GM23338 (cell line): ENCODE data around the gene SEC22B. TPM values are rescaled to one million over a fixed set of nuclear protein-coding genes. Genes with fewer than 3 reads are reported as not detected.
"Not testable (repeated sequence)": the region's sequence is repeated elsewhere in the genome, so short reads cannot be mapped to it uniquely, and the experiment has no call there.

Source experiments
- ATAC-seq: fragments of 200-7000 bp; cut with Tn5 transposase; 3 replicates; pipeline ENCODE4 v1.9.1; 2020
- DNase-seq: peaks from one replicate; pipeline ENCODE4 v3.0.0-alpha.2; 2015; ENCODE audit warnings: low spot score
- H2AFZ ChIP-seq: fragments of 200-600 bp; sonication (generic); 2 replicates; pipeline ENCODE4 v1.8.0; 2016; ENCODE audit warnings: antibody characterized with exemption, mild to moderate bottlenecking, moderate library complexity
- H3F3A ChIP-seq: fragments of 200-600 bp; sonication (generic); replicated peaks from 2 replicates; pipeline ENCODE4 v1.8.0; 2017; ENCODE audit warnings: antibody characterized with exemption, mixed run types, low read depth
- H3K27ac ChIP-seq: fragments of 200-600 bp; sonication (generic); 2 replicates; pipeline ENCODE4 v1.6.1; 2016; ENCODE audit warnings: low read depth
- H3K27me3 ChIP-seq: fragments of 200-600 bp; sonication (generic); 2 replicates; pipeline ENCODE4 v1.8.0; 2016; ENCODE audit warnings: mild to moderate bottlenecking, mixed run types, moderate library complexity; ENCODE audit not compliant: insufficient read depth
- H3K36me3 ChIP-seq: fragments of 200-600 bp; sonication (generic); 2 replicates; pipeline ENCODE4 v1.8.0; 2016; ENCODE audit warnings: mild to moderate bottlenecking; ENCODE audit not compliant: insufficient read depth
- H3K4me1 ChIP-seq: fragments of 200-600 bp; sonication (generic); 2 replicates; pipeline ENCODE4 v1.8.0; 2016; ENCODE audit warnings: mild to moderate bottlenecking, moderate library complexity; ENCODE audit not compliant: insufficient read depth
- H3K4me2 ChIP-seq: fragments of 200-600 bp; sonication (generic); 2 replicates; pipeline ENCODE4 v1.7.1; 2017; ENCODE audit warnings: mixed run types
- H3K4me3 ChIP-seq: fragments of 200-600 bp; sonication (generic); 2 replicates; pipeline ENCODE4 v1.6.1; 2016; ENCODE audit warnings: mixed run types
- H3K79me2 ChIP-seq: fragments of 200-600 bp; sonication (generic); replicated peaks from 2 replicates; pipeline ENCODE4 v1.8.0; 2017; ENCODE audit warnings: mild to moderate bottlenecking; ENCODE audit not compliant: insufficient read depth
- H3K9me2 ChIP-seq: fragments of 200-600 bp; sonication (generic); 2 replicates; pipeline ENCODE4 v1.8.0; 2017; ENCODE audit not compliant: insufficient read depth
- H4K20me1 ChIP-seq: fragments of 200-600 bp; sonication (generic); replicated peaks from 2 replicates; pipeline ENCODE4 v1.8.0; 2017; ENCODE audit warnings: mild to moderate bottlenecking; ENCODE audit not compliant: insufficient read depth
- H3K27ac Mint-ChIP-seq: 2 replicates; pipeline ENCODE4 v1.8.0; 2020; ENCODE audit warnings: inconsistent platforms, mild to moderate bottlenecking, moderate library complexity, mixed read lengths
- H3K27me3 Mint-ChIP-seq: 3 replicates; pipeline ENCODE4 v1.8.0; 2022; ENCODE audit warnings: low read depth, mild to moderate bottlenecking, moderate library complexity, mixed read lengths, inconsistent platforms; ENCODE audit not compliant: insufficient read depth, poor library complexity
- H3K36me3 Mint-ChIP-seq: 3 replicates; pipeline ENCODE4 v1.8.0; 2021; ENCODE audit warnings: low read depth, mild to moderate bottlenecking, inconsistent platforms, moderate library complexity, mixed read lengths
- H3K4me1 Mint-ChIP-seq: 3 replicates; pipeline ENCODE4 v1.8.0; 2020; ENCODE audit warnings: mild to moderate bottlenecking, inconsistent platforms, mixed read lengths
- H3K4me3 Mint-ChIP-seq: 3 replicates; pipeline ENCODE4 v1.8.0; 2021; ENCODE audit warnings: moderate library complexity, mild to moderate bottlenecking, inconsistent platforms, mixed read lengths
- H3K9me3 Mint-ChIP-seq: 3 replicates; pipeline ENCODE4 v1.8.0; 2020; ENCODE audit warnings: moderate library complexity, mild to moderate bottlenecking, inconsistent platforms, mixed read lengths
- polyA plus RNA-seq: library from polyadenylated mRNA; unstranded; fragments of >200 nt; fragmentation: Nextera tagmentation; extraction: Ambion mirVana; gene quantifications from 2 replicates; pipeline ENCODE4 v1.2.1, GENCODE V29; 2016
- small RNA-seq: library from RNA; depleted of rRNA; stranded (forward); fragments of <200 nt; gene quantifications from one replicate; pipeline ENCODE3, GENCODE V24; 2014; ENCODE audit warnings: low replicate concordance
- total RNA-seq: library from RNA; depleted of rRNA; stranded (reverse); fragments of >200 nt; shearing (Covaris generic); gene quantifications from 2 replicates; pipeline ENCODE4 v1.2.3, GENCODE V29; 2014; rRNA removed

SEC22B gene
- total and polyA plus RNA-seq, 2 experiments from 2014 or later, result 14.2 to 17.6 TPM

DNA sequence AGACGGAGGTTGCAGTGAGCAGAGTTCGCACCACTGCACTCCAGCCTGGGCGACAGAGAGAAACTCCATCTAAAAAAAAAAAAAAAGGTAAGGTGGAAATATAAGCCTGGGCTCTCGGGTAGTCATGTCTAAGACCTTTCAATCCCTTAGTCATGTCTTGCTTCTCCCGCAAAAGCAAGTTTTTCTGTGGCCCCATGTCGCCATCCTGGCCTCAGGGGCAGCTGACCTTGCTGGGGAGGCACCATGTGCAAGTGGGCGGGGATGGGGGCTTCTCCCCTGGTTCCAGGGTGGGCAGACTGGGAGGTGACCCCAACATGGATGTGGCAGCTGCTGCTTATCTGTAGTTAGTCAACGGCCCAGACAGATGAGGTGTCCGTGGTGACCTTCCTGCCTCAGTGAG, 66.7 kb downstream of the SEC22B start:
- ATAC-seq, result not testable (repeated sequence)

GRCh38 chr1:120109180-120109579, 67.1 kb downstream of the SEC22B start:
- H3K9me2 ChIP-seq, H3K36me3 ChIP-seq, H3K27ac ChIP-seq, H3K4me3 Mint-ChIP-seq, H3K27me3 Mint-ChIP-seq, H4K20me1 ChIP-seq, H3K4me3 ChIP-seq, H3K36me3 Mint-ChIP-seq, ATAC-seq, H3K27me3 ChIP-seq, DNase-seq, H3F3A ChIP-seq, H3K79me2 ChIP-seq, H3K27ac Mint-ChIP-seq, H3K4me1 Mint-ChIP-seq, H3K4me1 ChIP-seq, H2AFZ ChIP-seq, H3K9me3 Mint-ChIP-seq, H3K4me2 ChIP-seq: not testable (repeated sequence)

More for the DNA sequence above, 66.7 kb downstream of the SEC22B start:
- not testable (repeated sequence) for H2AFZ ChIP-seq, H3K36me3 Mint-ChIP-seq, H4K20me1 ChIP-seq, H3K4me1 Mint-ChIP-seq, H3K79me2 ChIP-seq, H3K4me3 ChIP-seq, H3K27ac Mint-ChIP-seq, H3K9me3 Mint-ChIP-seq, H3K4me1 ChIP-seq, H3K36me3 ChIP-seq, H3K27ac ChIP-seq, H3K27me3 Mint-ChIP-seq, H3K4me2 ChIP-seq, H3K27me3 ChIP-seq, H3K9me2 ChIP-seq, H3K4me3 Mint-ChIP-seq, DNase-seq, H3F3A ChIP-seq

DNA sequence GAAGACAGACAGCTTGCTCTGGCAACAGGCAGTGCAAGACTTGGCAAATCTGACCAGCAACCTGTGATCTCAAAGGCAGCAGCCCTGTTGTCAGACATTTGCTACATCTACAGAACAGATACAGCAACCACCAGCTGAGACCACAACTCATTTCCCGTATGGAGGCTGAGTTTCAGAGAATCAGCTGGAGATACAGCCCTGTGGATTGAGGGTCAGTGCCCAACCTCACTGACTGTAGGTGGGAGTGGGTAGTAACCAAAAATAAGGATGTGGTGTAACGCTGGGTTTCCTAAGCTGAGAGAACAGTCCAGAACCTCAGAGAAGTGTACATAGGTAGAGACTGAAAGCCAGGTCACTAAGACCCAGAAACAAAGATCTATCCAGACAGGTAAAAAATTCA, 71.0 kb downstream of the SEC22B start:
- not testable (repeated sequence) for H3F3A ChIP-seq, H4K20me1 ChIP-seq, H2AFZ ChIP-seq, H3K4me3 Mint-ChIP-seq, H3K4me3 ChIP-seq, H3K79me2 ChIP-seq, H3K9me2 ChIP-seq, H3K27ac ChIP-seq, ATAC-seq, H3K36me3 Mint-ChIP-seq, H3K27me3 Mint-ChIP-seq, H3K9me3 Mint-ChIP-seq, DNase-seq, H3K4me1 ChIP-seq, H3K4me2 ChIP-seq, H3K36me3 ChIP-seq, H3K27ac Mint-ChIP-seq, H3K27me3 ChIP-seq, H3K4me1 Mint-ChIP-seq

DNA sequence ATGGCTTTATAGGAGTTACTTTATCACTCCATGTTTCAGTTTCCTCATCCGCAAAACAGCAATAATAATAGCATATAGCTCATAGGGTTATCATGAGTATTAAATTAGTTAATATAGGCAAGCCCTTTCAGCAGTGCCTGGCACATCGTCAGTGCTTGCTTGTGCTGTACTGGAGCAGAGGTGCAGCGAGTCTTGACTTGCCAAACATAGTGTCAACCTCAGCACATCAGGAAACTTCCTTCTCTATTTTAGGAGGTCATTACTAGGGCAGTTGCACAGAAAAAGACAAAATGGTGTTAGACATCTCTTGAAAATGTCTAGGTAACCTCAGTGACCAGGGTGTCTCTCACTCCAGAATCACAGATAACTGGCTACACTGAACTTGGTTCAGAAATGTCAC, 72.6 kb downstream of the SEC22B start:
- H3F3A ChIP-seq, H3K27ac ChIP-seq, H2AFZ ChIP-seq, H3K4me1 Mint-ChIP-seq, H3K79me2 ChIP-seq, H3K27me3 ChIP-seq, H3K9me3 Mint-ChIP-seq, H3K4me3 ChIP-seq, H3K4me2 ChIP-seq, ATAC-seq, H3K27ac Mint-ChIP-seq, H3K27me3 Mint-ChIP-seq, H3K4me1 ChIP-seq, DNase-seq, H4K20me1 ChIP-seq, H3K9me2 ChIP-seq, H3K36me3 Mint-ChIP-seq, H3K36me3 ChIP-seq, H3K4me3 Mint-ChIP-seq: not testable (repeated sequence)

GRCh38 chr1:120101593-120101992, 74.7 kb downstream of the SEC22B start:
- not testable (repeated sequence) for H3K36me3 Mint-ChIP-seq, H3K4me1 Mint-ChIP-seq, H3K27me3 Mint-ChIP-seq, H3K9me2 ChIP-seq, H3K4me3 Mint-ChIP-seq, H4K20me1 ChIP-seq, H3K36me3 ChIP-seq, H2AFZ ChIP-seq, H3F3A ChIP-seq, H3K9me3 Mint-ChIP-seq, H3K27ac Mint-ChIP-seq, ATAC-seq, H3K79me2 ChIP-seq, DNase-seq, H3K27ac ChIP-seq, H3K4me1 ChIP-seq, H3K4me3 ChIP-seq, H3K27me3 ChIP-seq, H3K4me2 ChIP-seq

Small RNA genes lying within 50 kb of the gene (small RNA-seq; reads per million reads assigned to genes)
- gene RNU6-465P, result not detected

Other genes with a start within 250 kb of the SEC22B start
- 52.9 and 56.6 TPM in 2 replicates for gene NOTCH2, start 106.9 kb downstream of the SEC22B start, total RNA-seq
- gene NOTCH2, start 106.9 kb downstream of the SEC22B start, polyA plus RNA-seq, result 7.3 and 8.5 TPM in 2 replicates
- gene NBPF8, start 238.5 kb upstream of the SEC22B start, total RNA-seq, result 1.8 and 2.5 TPM in 2 replicates
- 0.97 and 0.99 TPM in 2 replicates for gene NBPF8, start 238.5 kb upstream of the SEC22B start, polyA plus RNA-seq